ENCODE data around the gene SIDT1. TPM values are rescaled to one million over a fixed set of nuclear protein-coding genes. Genes with fewer than 3 reads are reported as not detected.

SIDT1 gene
- total and polyA plus RNA-seq, 2 donors (not counting 1 experiment from before 2014, with no cell fraction given) = 0.01 TPM; not detected in 1

DNA sequence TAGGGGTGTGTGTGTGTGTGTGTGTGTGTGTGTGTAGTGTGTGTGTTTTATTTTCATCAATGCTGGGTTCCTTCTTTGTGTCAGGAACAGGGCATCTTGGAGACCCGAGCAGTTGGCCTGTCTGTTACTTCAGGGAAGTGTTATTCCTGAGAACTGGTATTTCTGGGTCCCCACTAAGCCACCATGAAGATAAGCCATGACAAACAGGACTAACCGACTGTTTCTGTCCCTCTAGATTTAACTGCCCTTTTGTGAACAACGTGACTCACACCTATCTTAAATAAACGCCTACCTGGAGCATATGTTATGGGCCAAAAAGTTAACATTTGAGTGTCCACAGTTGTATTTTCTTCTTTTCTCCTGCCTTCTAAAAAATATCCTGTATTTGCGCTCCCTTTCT lies 19.5 kb downstream of the SIDT1 start:
- no peaks in the 10 kb centered on the region for H3K4me1 ChIP-seq (ENCODE audit: control insufficient read depth, extremely low read depth, insufficient read depth, low read length)
- H3K36me3 ChIP-seq (ENCODE audit: control insufficient read depth, insufficient read depth, low read length) = no peaks in the 10 kb centered on the region
- H3K9me3 ChIP-seq (ENCODE audit: control insufficient read depth, insufficient read depth, low read depth, low read length) = no peaks in the 10 kb centered on the region
- TF ChIP-seq EZH2 (IDR thresholded peaks at IDR 0.05; ENCODE audit: low read length, missing control alignments) = no peak
- TF ChIP-seq, protein P1, sequence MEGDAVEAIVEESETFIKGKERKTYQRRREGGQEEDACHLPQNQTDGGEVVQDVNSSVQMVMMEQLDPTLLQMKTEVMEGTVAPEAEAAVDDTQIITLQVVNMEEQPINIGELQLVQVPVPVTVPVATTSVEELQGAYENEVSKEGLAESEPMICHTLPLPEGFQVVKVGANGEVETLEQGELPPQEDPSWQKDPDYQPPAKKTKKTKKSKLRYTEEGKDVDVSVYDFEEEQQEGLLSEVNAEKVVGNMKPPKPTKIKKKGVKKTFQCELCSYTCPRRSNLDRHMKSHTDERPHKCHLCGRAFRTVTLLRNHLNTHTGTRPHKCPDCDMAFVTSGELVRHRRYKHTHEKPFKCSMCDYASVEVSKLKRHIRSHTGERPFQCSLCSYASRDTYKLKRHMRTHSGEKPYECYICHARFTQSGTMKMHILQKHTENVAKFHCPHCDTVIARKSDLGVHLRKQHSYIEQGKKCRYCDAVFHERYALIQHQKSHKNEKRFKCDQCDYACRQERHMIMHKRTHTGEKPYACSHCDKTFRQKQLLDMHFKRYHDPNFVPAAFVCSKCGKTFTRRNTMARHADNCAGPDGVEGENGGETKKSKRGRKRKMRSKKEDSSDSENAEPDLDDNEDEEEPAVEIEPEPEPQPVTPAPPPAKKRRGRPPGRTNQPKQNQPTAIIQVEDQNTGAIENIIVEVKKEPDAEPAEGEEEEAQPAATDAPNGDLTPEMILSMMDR (conservative IDR thresholded peaks at IDR 0.05 in 1 of 2, IDR thresholded peaks at IDR 0.05 in 1 of 2; ENCODE audit: low read depth in 1 of 2, low read length in 2 of 2) = no peak
- H3K79me2 ChIP-seq (ENCODE audit: control insufficient read depth, insufficient read depth, low read length) = no peaks in the 10 kb centered on the region
- no peaks in the 10 kb centered on the region for H4K20me1 ChIP-seq (ENCODE audit: control insufficient read depth, extremely low read depth, insufficient read depth, low read length)
- no peak overlapping the region for H3K27ac ChIP-seq (ENCODE audit: insufficient read depth, low read length)
- no peak overlapping the region for H2AFZ ChIP-seq (ENCODE audit: low read length)
- no peaks in the 10 kb centered on the region for H3K27me3 ChIP-seq (ENCODE audit: control insufficient read depth, insufficient read depth, low read length)
- H3K4me2 ChIP-seq (ENCODE audit: extremely low read depth, insufficient read depth, low read length) = no peak overlapping the region
- no peak for DNase-seq (ENCODE audit: low read depth in 2 of 2)
- H3K9ac ChIP-seq (ENCODE audit: insufficient read depth, low read length) = no peak overlapping the region
- H3K4me3 ChIP-seq (replicated peaks in 1 of 4; ENCODE audit: control extremely low read depth in 1 of 4, insufficient read depth in 1 of 4, low read depth in 3 of 4, low read length in 4 of 4) = no peak overlapping the region

DNA sequence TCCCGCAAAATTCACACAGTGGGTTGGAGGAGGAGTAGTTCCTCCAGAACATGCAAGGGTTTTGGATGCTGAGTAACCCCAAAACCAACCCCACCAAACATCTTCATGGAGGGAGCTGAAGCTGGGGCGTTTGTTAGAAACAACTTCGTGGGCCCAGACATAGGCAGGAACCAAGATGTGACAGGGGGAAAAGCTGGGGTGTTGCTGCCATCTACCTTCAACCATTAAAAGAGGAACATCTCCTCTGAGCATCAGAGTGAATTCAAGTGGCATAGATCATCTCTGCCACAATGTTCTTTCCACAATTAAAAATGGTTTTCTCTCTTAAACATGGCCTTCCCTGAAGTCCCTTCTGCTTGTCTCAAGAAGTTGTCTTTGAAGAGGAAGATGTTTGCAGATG lies 20.5 kb downstream of the SIDT1 start:
- no peaks in the 10 kb centered on the region for H3K4me1 ChIP-seq (ENCODE audit: control insufficient read depth, extremely low read depth, insufficient read depth, low read length)
- no peaks in the 10 kb centered on the region for H3K9me3 ChIP-seq (ENCODE audit: control insufficient read depth, insufficient read depth, low read depth, low read length)
- no peaks in the 10 kb centered on the region for H3K27me3 ChIP-seq (ENCODE audit: control insufficient read depth, insufficient read depth, low read length)
- no peaks in the 10 kb centered on the region for H3K79me2 ChIP-seq (ENCODE audit: control insufficient read depth, insufficient read depth, low read length)
- no peak overlapping the region for H3K4me3 ChIP-seq (replicated peaks in 1 of 4; ENCODE audit: control extremely low read depth in 1 of 4, insufficient read depth in 1 of 4, low read depth in 3 of 4, low read length in 4 of 4)
- no peaks in the 10 kb centered on the region for H3K36me3 ChIP-seq (ENCODE audit: control insufficient read depth, insufficient read depth, low read length)
- no peak overlapping the region for H3K27ac ChIP-seq (ENCODE audit: insufficient read depth, low read length)
- no peak overlapping the region for H3K4me2 ChIP-seq (ENCODE audit: extremely low read depth, insufficient read depth, low read length)
- no peak overlapping the region for H2AFZ ChIP-seq (ENCODE audit: low read length)
- H4K20me1 ChIP-seq (ENCODE audit: control insufficient read depth, extremely low read depth, insufficient read depth, low read length) = no peaks in the 10 kb centered on the region
- no peak overlapping the region for H3K9ac ChIP-seq (ENCODE audit: insufficient read depth, low read length)
- no peak for DNase-seq (ENCODE audit: low read depth in 2 of 2)
- no peak for TF ChIP-seq EZH2 (IDR thresholded peaks at IDR 0.05; ENCODE audit: low read length, missing control alignments)
- TF ChIP-seq, protein P1 (conservative IDR thresholded peaks at IDR 0.05 in 1 of 2, IDR thresholded peaks at IDR 0.05 in 1 of 2; ENCODE audit: low read depth in 1 of 2, low read length in 2 of 2) = no peak

DNA sequence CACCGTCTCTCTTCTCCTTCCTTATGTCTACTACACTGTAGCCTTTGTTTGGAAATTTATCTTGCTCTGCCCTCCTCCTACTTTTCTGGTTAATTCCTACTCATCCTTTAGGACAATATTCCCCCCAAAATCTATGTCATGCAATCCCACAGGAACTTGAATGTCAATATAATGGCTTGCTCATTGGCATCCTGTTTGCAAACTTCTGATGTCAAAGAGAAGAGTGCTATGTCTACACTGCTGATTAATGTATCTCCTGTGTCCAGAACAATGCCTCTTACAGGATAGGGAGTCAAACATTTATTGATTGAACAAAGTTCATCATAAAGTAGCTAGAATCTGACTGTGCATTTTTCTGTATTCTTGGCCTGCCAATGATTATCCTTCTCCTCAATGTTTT lies 22.8 kb downstream of the SIDT1 start:
- no peak overlapping the region for H3K4me3 ChIP-seq (replicated peaks in 1 of 4; ENCODE audit: control extremely low read depth in 1 of 4, insufficient read depth in 1 of 4, low read depth in 3 of 4, low read length in 4 of 4)
- no peaks in the 10 kb centered on the region for H3K79me2 ChIP-seq (ENCODE audit: control insufficient read depth, insufficient read depth, low read length)
- H3K9ac ChIP-seq (ENCODE audit: insufficient read depth, low read length) = no peak overlapping the region
- no peaks in the 10 kb centered on the region for H3K27me3 ChIP-seq (ENCODE audit: control insufficient read depth, insufficient read depth, low read length)
- no peak overlapping the region for H3K4me2 ChIP-seq (ENCODE audit: extremely low read depth, insufficient read depth, low read length)
- H3K4me1 ChIP-seq (ENCODE audit: control insufficient read depth, extremely low read depth, insufficient read depth, low read length) = no peaks in the 10 kb centered on the region
- no peaks in the 10 kb centered on the region for H3K9me3 ChIP-seq (ENCODE audit: control insufficient read depth, insufficient read depth, low read depth, low read length)
- H2AFZ ChIP-seq (ENCODE audit: low read length) = no peak overlapping the region
- H4K20me1 ChIP-seq (ENCODE audit: control insufficient read depth, extremely low read depth, insufficient read depth, low read length) = no peaks in the 10 kb centered on the region
- no peaks in the 10 kb centered on the region for H3K36me3 ChIP-seq (ENCODE audit: control insufficient read depth, insufficient read depth, low read length)
- DNase-seq (ENCODE audit: low read depth in 2 of 2) = no peak
- no peak for TF ChIP-seq EZH2 (IDR thresholded peaks at IDR 0.05; ENCODE audit: low read length, missing control alignments)
- TF ChIP-seq, protein P1 (conservative IDR thresholded peaks at IDR 0.05 in 1 of 2, IDR thresholded peaks at IDR 0.05 in 1 of 2; ENCODE audit: low read depth in 1 of 2, low read length in 2 of 2) = no peak
- no peak overlapping the region for H3K27ac ChIP-seq (ENCODE audit: insufficient read depth, low read length)

All from fibroblast of lung (primary cell).